PC-3 (cell line): ENCODE data around the gene MOG.

Experiments used
- EZH2phosphoT487 ChIP-seq: fragments of 300-600 bp; sonication (generic); IDR thresholded peaks from 2 replicates; pipeline ENCODE4 v1.6.1; 2018; ENCODE audit warnings: mild to moderate bottlenecking, antibody characterized with exemption, low read length, borderline replicate concordance
- TF ChIP-seq, protein P1 (sequence below): fragments of 300-600 bp; sonication (generic); conservative IDR thresholded peaks from 2 replicates; pipeline ENCODE4 v1.5.1; 2017; ENCODE audit warnings: antibody characterized with exemption, low read depth, mild to moderate bottlenecking, low read length

DNA sequence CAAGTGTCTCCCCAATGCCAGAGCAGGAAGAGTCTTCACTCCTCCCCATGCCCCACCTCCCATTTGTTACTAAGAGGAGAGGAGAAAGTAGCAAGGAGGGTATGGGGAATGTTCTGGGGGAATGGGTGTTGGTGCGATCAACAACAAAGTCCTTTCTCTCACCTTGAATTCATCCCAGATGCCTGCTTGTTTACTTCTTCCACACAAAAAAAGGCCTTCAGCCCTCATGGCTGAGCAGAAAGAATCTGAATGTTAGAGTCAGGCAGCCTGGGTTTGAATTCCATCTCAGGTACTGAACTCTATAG lies 9.9 kb downstream of the MOG start:
- TF ChIP-seq, protein P1, sequence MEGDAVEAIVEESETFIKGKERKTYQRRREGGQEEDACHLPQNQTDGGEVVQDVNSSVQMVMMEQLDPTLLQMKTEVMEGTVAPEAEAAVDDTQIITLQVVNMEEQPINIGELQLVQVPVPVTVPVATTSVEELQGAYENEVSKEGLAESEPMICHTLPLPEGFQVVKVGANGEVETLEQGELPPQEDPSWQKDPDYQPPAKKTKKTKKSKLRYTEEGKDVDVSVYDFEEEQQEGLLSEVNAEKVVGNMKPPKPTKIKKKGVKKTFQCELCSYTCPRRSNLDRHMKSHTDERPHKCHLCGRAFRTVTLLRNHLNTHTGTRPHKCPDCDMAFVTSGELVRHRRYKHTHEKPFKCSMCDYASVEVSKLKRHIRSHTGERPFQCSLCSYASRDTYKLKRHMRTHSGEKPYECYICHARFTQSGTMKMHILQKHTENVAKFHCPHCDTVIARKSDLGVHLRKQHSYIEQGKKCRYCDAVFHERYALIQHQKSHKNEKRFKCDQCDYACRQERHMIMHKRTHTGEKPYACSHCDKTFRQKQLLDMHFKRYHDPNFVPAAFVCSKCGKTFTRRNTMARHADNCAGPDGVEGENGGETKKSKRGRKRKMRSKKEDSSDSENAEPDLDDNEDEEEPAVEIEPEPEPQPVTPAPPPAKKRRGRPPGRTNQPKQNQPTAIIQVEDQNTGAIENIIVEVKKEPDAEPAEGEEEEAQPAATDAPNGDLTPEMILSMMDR = no peak
- TF ChIP-seq EZH2phosphoT487 = no peak
